AG09319 (cell line): Measurements from ENCODE around the gene DDX60.

Source experiments
- DNase-seq: peaks from one replicate; pipeline ENCODE4 v3.0.0-alpha.2; 2010; ENCODE audit warnings: low read depth; ENCODE audit errors: extremely low read depth
- CTCF ChIP-seq: IDR thresholded peaks from 2 replicates; pipeline ENCODE4 v1.5.1; 2011; ENCODE audit warnings: low read depth, mild to moderate bottlenecking, inconsistent platforms, low read length, moderate library complexity

DDX60 gene

DNA sequence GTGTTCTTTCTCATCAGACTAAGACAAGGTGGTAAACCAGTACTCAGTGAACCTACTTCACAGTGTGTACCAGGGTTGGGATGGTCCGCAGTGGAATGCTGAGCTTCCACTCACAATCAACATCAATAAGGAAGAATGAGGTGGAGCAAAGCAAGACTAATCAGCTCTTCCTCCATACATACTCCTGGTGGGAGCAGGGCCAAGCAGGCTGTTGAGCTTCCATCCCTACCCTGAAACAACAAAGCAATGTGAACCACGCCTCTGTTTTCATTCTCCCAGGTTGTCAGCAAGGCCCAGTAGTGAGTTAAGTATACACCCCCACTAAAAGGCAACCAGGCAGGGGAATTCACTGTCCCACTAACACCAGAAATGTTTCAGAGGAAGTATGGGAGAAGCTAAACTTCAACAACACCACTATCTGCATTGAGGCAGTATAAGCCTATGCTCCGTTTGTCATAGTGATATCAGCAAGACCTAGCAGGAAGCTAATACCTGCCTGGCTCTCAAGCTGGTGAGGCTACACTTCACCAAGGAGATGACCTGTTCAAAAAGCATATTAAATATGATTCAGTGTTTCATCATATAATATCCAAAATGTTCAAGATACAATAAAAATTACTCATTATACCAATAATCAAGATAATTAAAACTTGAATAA lies 109.5 kb downstream of the DDX60 start:
- DNase-seq = no peak
- TF ChIP-seq CTCF = no peak

GRCh38 chr4:168203233-168203911 lies 115.2 kb downstream of the DDX60 start:
- no peak for DNase-seq
- no peak for TF ChIP-seq CTCF

DNA sequence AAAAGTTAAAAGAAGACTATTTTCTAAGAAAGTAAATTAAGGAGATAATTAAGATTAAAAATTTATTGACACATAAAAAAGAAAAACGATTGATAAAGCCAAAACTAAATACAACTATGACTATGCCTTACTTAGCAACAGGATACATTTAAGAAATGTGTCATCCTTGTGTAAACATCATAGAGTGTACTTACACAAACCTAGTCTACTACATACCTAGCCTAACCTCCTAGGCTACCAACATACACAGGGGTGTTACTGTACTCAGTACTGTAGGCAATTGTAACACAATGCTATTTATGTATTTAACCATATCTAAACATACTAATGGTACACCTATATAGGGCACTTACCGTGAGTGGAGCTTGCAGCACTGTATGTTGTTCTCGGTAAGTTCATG lies 117.9 kb downstream of the DDX60 start:
- no peak for DNase-seq

DNA sequence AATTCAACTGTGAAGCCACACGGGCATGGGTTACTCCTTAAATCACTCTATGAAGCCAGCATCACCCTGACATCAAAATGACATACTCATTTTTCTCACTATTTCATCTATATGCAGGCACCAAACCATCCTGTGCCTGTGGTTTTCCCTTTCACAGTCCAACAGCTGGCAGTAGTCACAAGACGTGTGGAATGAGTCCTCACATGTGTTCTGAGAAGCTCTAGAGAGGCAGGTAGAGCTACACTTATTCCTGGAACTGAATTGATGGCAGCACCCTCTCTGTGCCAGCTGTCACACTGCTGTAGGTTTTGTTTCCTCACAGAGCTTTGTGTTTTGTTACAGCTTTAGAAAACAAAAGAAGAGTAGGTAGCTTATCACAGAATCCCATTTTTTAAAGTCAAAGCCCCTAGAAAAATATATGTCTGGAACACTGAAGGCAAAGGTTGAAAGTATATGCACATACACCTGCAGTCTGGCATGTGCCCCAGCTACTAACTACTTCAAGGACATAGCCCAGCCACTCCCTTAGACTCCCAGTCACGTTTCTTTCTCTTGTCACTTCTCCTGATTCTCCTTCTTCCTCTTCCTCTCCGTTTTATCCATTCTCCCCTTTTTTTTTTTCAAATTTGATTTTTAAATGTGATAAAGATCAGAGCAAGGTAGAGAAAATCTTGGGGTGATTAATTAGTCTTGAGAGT lies 119.1 kb downstream of the DDX60 start:
- no peak for TF ChIP-seq CTCF
- DNase-seq = no peak

More for the DNA sequence above, 117.9 kb downstream of the DDX60 start:
- no peak for TF ChIP-seq CTCF

DNA sequence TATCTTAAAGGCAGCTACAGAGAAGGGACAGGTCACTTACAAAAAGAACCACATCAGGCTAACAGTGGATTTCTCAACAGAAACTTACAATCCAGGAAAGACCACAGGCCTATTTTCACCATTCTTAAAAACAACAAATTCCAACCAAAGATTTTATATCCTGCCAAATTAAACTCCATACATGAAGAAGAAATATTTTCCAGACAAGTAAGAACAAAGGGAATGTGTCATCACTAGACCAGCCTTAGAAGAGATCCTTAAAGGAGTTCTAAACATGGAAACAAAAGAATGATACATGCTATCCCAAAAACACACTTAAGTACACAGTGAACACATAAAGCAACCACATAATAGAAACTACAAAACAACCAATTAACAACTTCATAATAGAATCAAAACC lies 120.6 kb downstream of the DDX60 start:
- no peak for DNase-seq
- no peak for TF ChIP-seq CTCF

- TF ChIP-seq CTCF = no peak
- DNase-seq = no peak
Measured at GRCh38 chr4:168188754-168189153, 129.8 kb downstream of the DDX60 start.
